Pancreas (tissue), 10 donors: ENCODE measurements around the gene CSE1L. TPM values are rescaled to one million over a fixed set of nuclear protein-coding genes. Genes with fewer than 3 reads are reported as not detected.

ENCODE experiments used
- ATAC-seq, 4 donors: fragments of 200-7000 bp; cut with Tn5 transposase; one replicate each; pipeline versions ENCODE4 v1.8.0 to v1.9.1; 2020; ENCODE audit warnings: mild to moderate bottlenecking in 4 of 4, moderate library complexity in 4 of 4
- DNase-seq, 6 donors: peaks; one replicate each; pipeline ENCODE4 v3.0.0-alpha.2; 2020
- FAIRE-seq: peaks from 2 replicates; lab custom pipeline; 2012; peaks lifted over from hg19 to GRCh38; lab: Jason Lieb, UNC
- H3K27ac ChIP-seq, 4 donors: fragments of 200-600 bp; sonication (generic); 1 replicate in 3 of 4; 2 replicates in 1 of 4; pipeline versions ENCODE4 v1.5.0 to v1.8.0; 2020
- H3K27me3 ChIP-seq, 4 donors: fragments of 200-600 bp; one replicate each; pipeline ENCODE4 v1.8.0; 2021
- H3K36me3 ChIP-seq, 3 donors: fragments of 200-600 bp; sonication (generic) in 1 of 3; one replicate each; pipeline versions ENCODE4 v1.5.0 to v1.8.0; 2020 to 2021
- H3K4me1 ChIP-seq, 3 donors: fragments of 200-600 bp; one replicate each; pipeline ENCODE4 v1.8.0; 2021
- H3K4me3 ChIP-seq, 4 donors: fragments of 200-600 bp; sonication (generic) in 2 of 4; one replicate each; pipeline versions ENCODE4 v1.5.0 to v1.8.0; 2020 to 2021
- H3K9me3 ChIP-seq, 4 donors: fragments of 200-600 bp; one replicate each; pipeline ENCODE4 v1.8.0; 2021
- CTCF ChIP-seq, 4 donors: fragments of 200-600 bp; sonication (generic) in 3 of 4; IDR thresholded peaks; one replicate each; pipeline versions ENCODE4 v1.5.0 to v1.8.0; 2021; ENCODE audit warnings: antibody characterized with exemption in 4 of 4
- WGBS, 2 donors: extraction: QIAGEN DNeasy Blood & Tissue Kit; methylation state at CpG; one replicate each; pipeline ENCODE4 v1.1.7; 2013; 5-methylcytosine and 5-hydroxymethylcytosine counted together
- intact Hi-C, 3 donors: fragments of 100-400 bp; cut with DNase I; formaldehyde crosslinking; loops; one replicate each; pipeline versions ENCODE4 v1.11.1 to v1.14.2; 2022
- polyA plus RNA-seq, 2 donors: library from polyadenylated mRNA; stranded (reverse); fragments of 200-250 nt; gene quantifications; one replicate each; pipeline ENCODE4 v1.2.3, GENCODE V29; 2013
- total RNA-seq, 6 donors: library from RNA; stranded (reverse); fragmentation: NEBNext Ultra II Directional in 4 of 6; extraction: Animal tissue kit (Norgen Biotek cat#: 25700) in 4 of 6; gene quantifications; one replicate each; pipeline versions ENCODE4 v1.2.1 to v1.2.4, GENCODE V29; 2021 to 2023
- donor health status: healthy with polysubstance abuse.
- donor health status: DM: no; HTN: no; CAD: no; lungs with moderate emphysema.
- donor health status: DM: no; HTN: no; CAD: no.
- donor health status: control.
- donor health status: control.
- donor health status: Bipolar disorder and iron deficiency.
- donor health status: DM: yes; HTN: yes; CAD: no.
- donor health status: DM: no; HTN: no; CAD: no.
- donor health status: DM: no; HTN: no; CAD: no.
- donor health status: DM: yes; HTN: yes; CAD: no.

Gene CSE1L
- total and polyA plus RNA-seq, 8 donors: 10.4 to 23.6 (median 17.7) TPM

GRCh38 chr20:49039854-49040253 is 6.3 kb upstream of the CSE1L start:
- intact Hi-C loops: no loop called here
- WGBS, 2 donors: 92 to 97% methylated on average over 5 of the region's 5 CpGs
- Histone ChIP-seq H3K4me3 (no peak overlapping the region), H3K36me3 (no peaks in the 10 kb centered on the region), H3K4me1 (no peaks in the 10 kb centered on the region), H3K27ac (no peak overlapping the region), H3K9me3 (no peaks in the 10 kb centered on the region), H3K27me3 (no peaks in the 10 kb centered on the region)
- ATAC-seq (no peak), DNase-seq (no peak), FAIRE-seq (no peak)
- TF ChIP-seq CTCF (IDR thresholded peaks at IDR 0.05): no peak

- intact Hi-C loops: no loop called here
- H3K36me3 ChIP-seq: no peaks in the 10 kb centered on the region
- no peak overlapping the region for H3K4me3 ChIP-seq
- FAIRE-seq (no peak), ATAC-seq (no peak), DNase-seq (no peak)
- WGBS, 2 donors: 94% methylated on average over 5 of the region's 5 CpGs
- H3K4me1 ChIP-seq: peaks cover 0 to 6% (median 4%) of the 10 kb centered on the region in 3 donors
- H3K27me3 ChIP-seq: no peaks in the 10 kb centered on the region
- no peak overlapping the region for H3K27ac ChIP-seq
- H3K9me3 ChIP-seq: no peaks in the 10 kb centered on the region
- TF ChIP-seq CTCF (IDR thresholded peaks at IDR 0.05): no peak
Measured at GRCh38 chr20:49043000-49043399, 3.1 kb upstream of the CSE1L start.

- no peaks in the 10 kb centered on the region for H3K36me3 ChIP-seq
- H3K4me3 ChIP-seq: peak overlapping the region; percentile 64 to 94 (median 83)
- H3K27me3 ChIP-seq: no peaks in the 10 kb centered on the region
- DNase-seq (peak in 4 of 6 donors; percentile 37 to 62 (median 56)), ATAC-seq (peak; percentile 9 to 41 (median 24)), FAIRE-seq (no peak)
- no peaks in the 10 kb centered on the region for H3K9me3 ChIP-seq
- peaks cover 0 to 9% (median 4%) of the 10 kb centered on the region in 3 donors for H3K4me1 ChIP-seq
- intact Hi-C loops: no loop called here
- H3K27ac ChIP-seq: peak overlapping the region; percentile 81 to 93 (median 88)
- no peak for TF ChIP-seq CTCF (IDR thresholded peaks at IDR 0.05)
- 5 to 6% methylated on average over 12 of the region's 12 CpGs for WGBS, 2 donors
Measured at GRCh38 chr20:49045440-49046086, 549 bp upstream of the CSE1L start.

- Histone ChIP-seq H3K36me3 (no peaks in the 10 kb centered on the region), H3K27me3 (no peaks in the 10 kb centered on the region), H3K4me3 (no peak overlapping the region), H3K4me1 (peaks cover 0 to 9% (median 0%) of the 10 kb centered on the region in 3 donors), H3K9me3 (no peaks in the 10 kb centered on the region), H3K27ac (no peak overlapping the region)
- 68 to 74% methylated on average over 1 of the region's 1 CpG for WGBS, 2 donors
- no peak for TF ChIP-seq CTCF (IDR thresholded peaks at IDR 0.05)
- DNase-seq (no peak), FAIRE-seq (no peak), ATAC-seq (peak in 1 of 4 donors; percentile 36)
- intact Hi-C loops: no loop called here
Measured at GRCh38 chr20:49052334-49052733, 6.2 kb downstream of the CSE1L start.

GRCh38 chr20:49054056-49054643 is 8.0 kb downstream of the CSE1L start:
- H3K4me3 ChIP-seq: no peak overlapping the region
- H3K27ac ChIP-seq: no peak overlapping the region
- no peak for FAIRE-seq
- no peak for DNase-seq
- no peak for ATAC-seq
- intact Hi-C loops: no loop called here
- H3K36me3 ChIP-seq: no peaks in the 10 kb centered on the region
- no peaks in the 10 kb centered on the region for H3K9me3 ChIP-seq
- H3K27me3 ChIP-seq: no peaks in the 10 kb centered on the region
- no peak for TF ChIP-seq CTCF (IDR thresholded peaks at IDR 0.05)
- H3K4me1 ChIP-seq: no peaks in the 10 kb centered on the region
- WGBS, 2 donors: 56 to 65% methylated on average over 4 of the region's 4 CpGs
